ENCODE results near the gene PCSK2.

The PCSK2 gene

GRCh38 chr20:17473659-17474058 lies 246.8 kb downstream of the PCSK2 start:
- H3K27ac ChIP-seq = no peak overlapping the region
- TF ChIP-seq, protein P1, sequence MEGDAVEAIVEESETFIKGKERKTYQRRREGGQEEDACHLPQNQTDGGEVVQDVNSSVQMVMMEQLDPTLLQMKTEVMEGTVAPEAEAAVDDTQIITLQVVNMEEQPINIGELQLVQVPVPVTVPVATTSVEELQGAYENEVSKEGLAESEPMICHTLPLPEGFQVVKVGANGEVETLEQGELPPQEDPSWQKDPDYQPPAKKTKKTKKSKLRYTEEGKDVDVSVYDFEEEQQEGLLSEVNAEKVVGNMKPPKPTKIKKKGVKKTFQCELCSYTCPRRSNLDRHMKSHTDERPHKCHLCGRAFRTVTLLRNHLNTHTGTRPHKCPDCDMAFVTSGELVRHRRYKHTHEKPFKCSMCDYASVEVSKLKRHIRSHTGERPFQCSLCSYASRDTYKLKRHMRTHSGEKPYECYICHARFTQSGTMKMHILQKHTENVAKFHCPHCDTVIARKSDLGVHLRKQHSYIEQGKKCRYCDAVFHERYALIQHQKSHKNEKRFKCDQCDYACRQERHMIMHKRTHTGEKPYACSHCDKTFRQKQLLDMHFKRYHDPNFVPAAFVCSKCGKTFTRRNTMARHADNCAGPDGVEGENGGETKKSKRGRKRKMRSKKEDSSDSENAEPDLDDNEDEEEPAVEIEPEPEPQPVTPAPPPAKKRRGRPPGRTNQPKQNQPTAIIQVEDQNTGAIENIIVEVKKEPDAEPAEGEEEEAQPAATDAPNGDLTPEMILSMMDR (conservative IDR thresholded peaks at IDR 0.05) = no peak
- TF ChIP-seq ZFX (IDR thresholded peaks at IDR 0.05) = no peak

DNA sequence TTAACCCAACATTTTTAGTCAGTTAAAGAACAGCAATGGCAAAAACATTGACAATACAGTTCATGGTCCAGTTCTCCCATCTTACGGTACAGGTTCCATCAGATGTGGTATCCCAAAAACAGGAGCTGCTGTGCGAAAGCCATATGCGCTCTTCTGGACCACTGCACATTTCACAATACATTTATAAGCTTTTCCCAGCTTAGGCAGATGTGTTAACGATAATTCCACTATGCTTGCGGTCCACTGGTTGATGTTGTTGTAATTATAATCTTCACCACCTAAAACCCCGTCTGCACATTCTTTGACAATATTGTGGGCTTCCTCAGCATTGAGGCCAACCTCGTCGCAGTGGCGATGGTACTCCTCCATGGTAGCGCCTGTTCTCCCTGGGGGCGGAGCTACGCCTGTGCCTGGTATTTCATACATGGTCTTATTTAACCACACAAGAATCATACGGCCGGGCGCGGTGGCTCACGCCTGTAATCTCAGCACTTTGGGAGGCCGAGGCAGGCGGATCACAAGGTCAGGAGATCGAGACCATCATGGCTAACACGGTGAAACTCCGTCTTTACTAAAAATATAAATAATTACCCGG lies 252.3 kb downstream of the PCSK2 start:
- TF ChIP-seq, protein P1 (conservative IDR thresholded peaks at IDR 0.05) = no peak
- no peak for TF ChIP-seq ZFX (IDR thresholded peaks at IDR 0.05)
- no peak overlapping the region for H3K27ac ChIP-seq

DNA sequence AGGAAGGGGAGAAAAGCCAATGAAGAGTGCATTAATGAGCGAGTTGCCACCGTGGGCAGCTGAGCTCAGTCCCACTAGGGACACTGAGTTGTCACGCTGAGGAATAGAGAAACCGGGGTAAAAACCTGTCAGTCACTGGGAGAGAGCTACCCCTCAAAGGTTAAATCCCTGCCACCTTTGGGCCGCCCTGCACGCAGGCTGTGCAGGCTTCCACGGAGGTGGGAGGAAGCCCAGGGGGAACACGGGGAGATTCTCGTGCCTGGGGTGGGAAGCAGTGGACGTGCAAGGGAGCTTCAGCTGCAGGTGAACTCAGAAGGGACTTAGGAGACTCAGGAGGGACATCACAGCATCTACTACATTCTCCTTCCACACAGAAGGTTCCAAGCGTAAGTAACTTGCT lies 253.9 kb downstream of the PCSK2 start:
- TF ChIP-seq, protein P1 (conservative IDR thresholded peaks at IDR 0.05) = no peak
- no peak for TF ChIP-seq ZFX (IDR thresholded peaks at IDR 0.05)
- H3K27ac ChIP-seq = no peak overlapping the region

- no peak overlapping the region for H3K27ac ChIP-seq
- TF ChIP-seq ZFX (IDR thresholded peaks at IDR 0.05) = no peak
- TF ChIP-seq, protein P1 (conservative IDR thresholded peaks at IDR 0.05) = no peak
These were observed 254.8 kb downstream of the PCSK2 start for GRCh38 chr20:17481661-17482060.

GRCh38 chr20:17482536-17482935 lies 255.7 kb downstream of the PCSK2 start:
- TF ChIP-seq, protein P1 (conservative IDR thresholded peaks at IDR 0.05) = no peak
- TF ChIP-seq ZFX (IDR thresholded peaks at IDR 0.05) = no peak

GRCh38 chr20:17485017-17485416 lies 258.2 kb downstream of the PCSK2 start:
- H3K27ac ChIP-seq = no peak overlapping the region
- TF ChIP-seq, protein P1 (conservative IDR thresholded peaks at IDR 0.05) = no peak
- TF ChIP-seq ZFX (IDR thresholded peaks at IDR 0.05) = no peak

More at GRCh38 chr20:17482536-17482935, 255.7 kb downstream of the PCSK2 start:
- no peak overlapping the region for H3K27ac ChIP-seq

GRCh38 chr20:17488916-17489600 lies 262.2 kb downstream of the PCSK2 start:
- no peak overlapping the region for H3K27ac ChIP-seq
- no peak for TF ChIP-seq ZFX (IDR thresholded peaks at IDR 0.05)
- TF ChIP-seq, protein P1 (conservative IDR thresholded peaks at IDR 0.05) = no peak
